GM19043 (cell line): ENCODE measurements around the gene CMIP.
"Not testable (repeated sequence)": the region's sequence is repeated elsewhere in the genome, so short reads cannot be mapped to it uniquely, and the experiment has no call there.

ENCODE experiments used
- ATAC-seq: cut with Tn5 transposase; IDR thresholded peaks from one replicate; pipeline ENCODE4 v1.9.1; 2021; ENCODE audit warnings: low read depth; ENCODE audit not compliant: unreplicated experiment

CMIP gene

GRCh38 chr16:81720973-81721906 is 276.6 kb downstream of the CMIP start:
- ATAC-seq: no peak

- ATAC-seq: no peak
These were observed 278.6 kb downstream of the CMIP start for GRCh38 chr16:81723098-81723723.

GRCh38 chr16:81728435-81728834 is 283.8 kb downstream of the CMIP start:
- ATAC-seq: no peak

- no peak for ATAC-seq
These were observed 284.8 kb downstream of the CMIP start for GRCh38 chr16:81729451-81729850.

- peak; percentile 63 for ATAC-seq
These were observed 285.8 kb downstream of the CMIP start for GRCh38 chr16:81730090-81731051.

- no peak for ATAC-seq
These were observed 287.0 kb downstream of the CMIP start for GRCh38 chr16:81731649-81732048.

- ATAC-seq: no peak
These were observed 288.1 kb downstream of the CMIP start for GRCh38 chr16:81732699-81733098.

- ATAC-seq: no peak
These were observed 288.7 kb downstream of the CMIP start for GRCh38 chr16:81733295-81733694.

GRCh38 chr16:81734632-81735434 is 290.2 kb downstream of the CMIP start:
- ATAC-seq: no peak

GRCh38 chr16:81737885-81738536 is 293.4 kb downstream of the CMIP start:
- ATAC-seq: peak; percentile 48

GRCh38 chr16:81738783-81739496 is 294.3 kb downstream of the CMIP start:
- peak; percentile 37 for ATAC-seq

GRCh38 chr16:81739503-81739902 is 294.9 kb downstream of the CMIP start:
- no peak for ATAC-seq

GRCh38 chr16:81740169-81740568 is 295.6 kb downstream of the CMIP start:
- ATAC-seq: peak; percentile 64

- not testable (repeated sequence) for ATAC-seq
These were observed 296.8 kb downstream of the CMIP start for GRCh38 chr16:81741430-81741770.

GRCh38 chr16:81744385-81744784 is 299.8 kb downstream of the CMIP start:
- ATAC-seq: no peak

- no peak for ATAC-seq
These were observed 300.3 kb downstream of the CMIP start for GRCh38 chr16:81744911-81745310.

GRCh38 chr16:81745704-81746558 is 301.3 kb downstream of the CMIP start:
- ATAC-seq: peak; percentile 62

- no peak for ATAC-seq
These were observed 302.0 kb downstream of the CMIP start for GRCh38 chr16:81746566-81746965.
